Right lobe of liver (tissue), 4 donors: ENCODE data around the gene OCEL1.

ENCODE experiments used
- CTCF ChIP-seq, 4 donors: fragments of 200-600 bp in 3 of 4; fragments of 450-650 bp in 1 of 4; IDR thresholded peaks; one replicate each; pipeline versions ENCODE4 v1.5.1 to v1.8.0; 2016 to 2022; ENCODE audit warnings: antibody characterized with exemption in 4 of 4, mild to moderate bottlenecking in 2 of 4
- POLR2A ChIP-seq: fragments of 450-650 bp; IDR thresholded peaks from one replicate; pipeline ENCODE4 v1.6.1; 2017; ENCODE audit warnings: antibody characterized with exemption, mild to moderate bottlenecking
- donor health status: DM: no; HTN: no; CAD: no.
- donor health status: DM: no; HTN: no; CAD: no.
- donor health status: DM: no; HTN: yes; CAD: no.

GRCh38 chr19:17229890-17230289, 3.9 kb downstream of the OCEL1 start:
- TF ChIP-seq CTCF (IDR thresholded peaks at IDR 0.05): no peak
- TF ChIP-seq POLR2A: no peak
